ENCODE results near the gene ENHO.

ENHO gene

DNA sequence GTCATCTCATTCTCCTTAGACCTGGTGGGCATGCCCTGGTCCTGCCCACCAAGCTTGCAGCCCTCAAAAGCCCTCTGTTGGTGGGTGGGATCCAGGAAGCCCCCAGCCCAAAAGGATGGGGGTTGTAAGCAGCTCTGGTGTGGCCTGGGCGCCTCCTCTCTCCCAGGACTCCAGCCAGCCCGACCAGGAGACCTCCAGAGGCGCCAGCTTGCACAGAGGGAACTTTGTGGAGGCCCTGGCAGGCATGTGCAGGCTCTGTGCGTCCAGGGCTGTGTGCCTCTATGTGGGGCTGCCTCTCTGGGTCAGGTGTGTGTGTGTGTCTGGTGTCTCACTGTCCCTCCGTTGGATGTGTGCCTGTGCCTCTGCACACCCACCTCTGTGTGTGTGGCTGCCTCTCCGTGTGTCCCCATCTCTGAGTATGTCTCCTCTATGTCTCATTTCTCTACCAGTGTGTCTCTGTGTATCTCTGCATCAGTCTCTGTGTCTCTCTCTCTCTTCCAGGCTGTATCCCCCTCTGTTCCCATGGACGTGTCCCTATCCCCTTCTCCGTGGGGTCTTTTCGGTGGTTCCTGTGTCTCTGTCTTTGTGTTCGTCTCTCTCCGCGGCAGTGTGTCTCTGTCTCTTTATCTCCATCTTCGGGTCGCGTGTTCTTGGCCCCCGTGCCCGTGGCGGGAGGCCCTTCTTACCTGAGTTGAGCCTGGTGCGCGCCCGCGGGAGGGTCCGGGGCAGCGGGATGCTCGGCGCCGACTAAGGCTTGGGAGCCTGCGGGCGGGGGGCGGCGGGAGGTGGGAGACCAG is 501 bp downstream of the ENHO start:
- no peak for DNase-seq

DNA sequence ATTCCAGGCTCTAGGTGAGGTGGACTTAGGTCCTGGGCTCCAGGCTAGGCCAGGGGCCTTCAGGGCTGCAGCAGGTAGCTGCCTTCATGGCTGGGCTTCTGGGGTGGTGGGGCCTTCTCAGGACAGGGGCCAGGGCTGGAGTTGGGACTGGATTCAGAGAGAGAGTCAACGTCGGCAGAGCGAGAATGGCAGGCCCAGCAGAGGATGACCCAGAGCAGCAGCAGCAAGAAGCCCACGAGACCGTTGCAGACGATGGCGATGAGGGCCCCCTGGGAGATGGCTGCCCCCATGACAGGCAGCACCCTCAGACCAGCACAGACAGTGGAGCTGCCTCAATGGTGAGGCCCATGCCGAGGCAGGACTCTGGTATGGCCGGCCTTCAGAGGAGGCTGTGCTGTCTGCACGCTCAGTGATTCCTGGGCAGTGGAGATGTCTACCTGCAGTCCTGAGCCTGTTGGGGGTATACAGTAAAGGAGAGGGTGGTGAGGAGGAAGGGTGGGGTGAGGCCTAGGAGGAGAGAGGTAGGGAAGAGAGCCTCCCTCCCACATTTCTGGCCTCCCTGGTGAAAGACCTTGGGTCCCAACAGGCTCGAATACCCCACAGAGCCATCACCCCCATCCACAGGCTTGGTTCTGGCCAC is 1.3 kb downstream of the ENHO start:
- no peak for DNase-seq

DNA sequence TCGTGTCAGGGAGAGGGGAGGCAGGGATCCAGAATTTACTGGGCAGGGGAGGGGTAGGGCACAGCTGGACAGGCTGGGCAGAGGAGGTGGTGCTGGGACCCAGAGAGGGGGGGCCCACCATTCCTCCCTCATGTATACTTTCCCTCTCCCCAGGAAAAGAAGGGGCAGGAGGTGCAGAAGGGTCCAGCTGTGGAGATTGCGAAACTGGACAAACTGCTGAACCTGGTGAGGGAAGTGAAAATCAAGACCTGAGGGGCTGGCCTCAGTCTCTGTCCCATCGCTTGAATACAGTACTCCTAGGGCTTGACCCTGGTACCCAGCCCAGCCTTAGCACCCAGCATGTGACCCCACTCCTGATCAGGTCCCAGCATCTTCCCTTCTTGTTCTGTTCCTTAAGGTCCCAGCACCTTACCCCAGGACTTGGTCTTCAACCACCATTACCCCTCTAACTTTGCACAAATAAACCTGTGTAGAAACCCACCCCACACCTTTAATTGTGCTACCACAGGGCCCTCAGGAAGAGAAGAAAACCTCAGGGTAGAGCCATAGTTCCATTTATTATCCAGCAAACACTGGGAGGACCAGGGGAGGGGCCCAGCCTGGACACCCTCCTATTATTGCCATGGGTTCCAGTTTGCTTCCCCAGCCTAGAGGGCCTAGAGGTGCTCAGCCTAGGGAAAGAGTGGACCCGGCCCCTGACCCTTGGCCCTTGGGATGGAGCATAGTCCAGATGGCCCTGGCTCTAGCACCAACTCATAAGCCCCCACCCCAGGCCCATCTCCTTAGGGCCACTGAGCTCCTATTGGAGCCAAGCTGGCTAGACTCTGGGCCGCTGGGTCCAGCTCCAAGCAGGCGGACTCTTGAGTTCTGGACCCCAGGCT is 2.0 kb downstream of the ENHO start:
- DNase-seq, result no peak

DNA sequence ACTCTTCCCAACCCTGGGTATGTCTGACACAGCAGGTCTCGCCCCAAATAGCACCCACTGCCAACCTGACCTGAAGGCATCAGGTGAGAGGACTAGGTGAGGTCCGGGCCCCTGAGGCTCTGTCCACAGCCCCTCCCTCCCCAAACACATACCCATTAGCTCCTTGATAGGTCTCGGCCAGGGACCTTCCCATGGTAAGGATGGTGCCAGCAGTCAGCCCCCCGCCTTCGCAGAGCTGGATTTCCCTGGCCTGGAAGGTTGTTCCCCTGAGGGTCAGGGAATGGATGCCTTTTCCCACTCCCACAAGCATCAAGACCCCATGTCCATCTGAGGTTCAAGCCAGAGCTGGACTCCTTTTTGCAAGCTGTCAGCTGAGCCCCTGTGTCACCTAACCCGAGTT is 2.7 kb downstream of the ENHO start:
- DNase-seq, result no peak

DNA sequence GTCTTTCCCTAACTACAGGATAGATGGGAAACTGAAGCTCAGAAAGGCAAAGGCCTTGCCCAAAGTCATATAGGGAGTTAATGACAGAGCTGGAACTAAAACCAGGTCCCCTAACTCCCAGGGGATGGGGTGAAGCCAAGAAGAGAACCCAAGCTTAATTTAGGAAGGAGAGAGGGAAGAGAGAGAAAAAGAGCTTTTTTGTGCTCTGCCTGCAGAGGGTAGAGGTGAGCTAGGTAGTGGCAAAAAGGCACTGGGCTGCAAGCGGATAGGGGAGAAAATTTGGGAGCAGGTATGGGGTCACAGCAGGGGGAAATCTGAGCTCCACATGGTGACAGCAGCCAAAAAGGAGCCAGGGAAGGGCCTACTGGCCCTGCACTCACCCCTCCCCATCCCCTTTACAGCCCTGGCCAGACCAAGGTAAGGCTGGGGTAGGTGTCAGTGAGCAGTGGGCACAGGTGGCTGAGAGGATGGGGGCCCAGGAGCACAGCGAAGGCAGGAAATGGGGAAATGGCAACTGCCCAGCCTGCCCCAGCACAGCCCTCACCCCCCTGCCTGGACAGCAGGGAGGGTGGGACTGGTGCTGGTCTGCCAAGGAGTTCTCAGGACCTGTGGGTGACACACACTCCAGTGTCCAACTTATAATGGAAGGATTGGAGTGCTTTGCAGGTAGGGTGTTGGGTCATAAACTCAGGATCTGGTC is 3.3 kb downstream of the ENHO start:
- no peak for DNase-seq

DNA sequence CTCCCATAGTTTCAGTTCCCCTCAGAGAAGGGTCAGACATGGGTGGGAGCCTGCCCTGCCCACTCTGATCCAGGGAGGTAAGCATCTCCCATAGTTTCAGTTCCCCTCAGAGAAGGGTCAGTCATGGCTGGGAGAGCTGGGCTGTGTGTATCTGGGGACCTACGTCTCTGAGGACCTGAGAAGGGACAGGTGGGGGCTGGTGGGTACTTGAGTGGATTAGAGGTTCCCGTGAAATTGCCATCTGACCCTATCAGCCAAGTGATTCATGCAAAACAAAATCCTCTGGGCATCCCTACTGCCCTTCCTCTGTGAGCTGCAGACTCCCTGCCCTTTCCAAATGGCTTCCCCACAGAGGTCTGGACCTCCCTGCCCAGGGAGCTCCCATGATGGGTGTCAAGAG is 3.9 kb downstream of the ENHO start:
- no peak for DNase-seq

DNA sequence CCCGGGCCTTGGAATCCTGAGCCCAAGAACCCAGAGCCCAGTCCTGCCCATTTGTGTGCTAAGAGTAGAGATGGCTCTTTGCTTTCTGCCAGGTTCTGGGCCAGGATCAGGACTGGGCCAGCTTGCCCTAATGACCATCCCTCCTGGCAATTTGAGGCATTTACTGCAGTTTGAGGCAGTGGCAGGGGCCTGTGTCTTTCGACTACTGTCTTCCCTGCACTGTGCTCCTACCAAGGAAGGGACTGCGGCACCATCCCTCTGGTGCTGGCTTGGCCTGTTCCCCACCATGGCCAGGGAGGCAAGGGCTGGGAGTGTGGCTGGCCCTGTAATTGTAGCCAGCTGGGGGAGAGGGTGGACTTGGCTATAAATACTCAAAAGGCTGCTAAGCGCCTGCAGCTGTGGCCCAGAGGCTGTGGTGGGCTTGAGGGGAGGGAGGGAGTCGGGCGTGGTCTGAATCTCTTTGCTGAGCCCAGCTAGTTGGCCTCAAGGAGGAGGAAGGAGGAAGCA is 4.6 kb downstream of the ENHO start:
- no peak for DNase-seq

DNA sequence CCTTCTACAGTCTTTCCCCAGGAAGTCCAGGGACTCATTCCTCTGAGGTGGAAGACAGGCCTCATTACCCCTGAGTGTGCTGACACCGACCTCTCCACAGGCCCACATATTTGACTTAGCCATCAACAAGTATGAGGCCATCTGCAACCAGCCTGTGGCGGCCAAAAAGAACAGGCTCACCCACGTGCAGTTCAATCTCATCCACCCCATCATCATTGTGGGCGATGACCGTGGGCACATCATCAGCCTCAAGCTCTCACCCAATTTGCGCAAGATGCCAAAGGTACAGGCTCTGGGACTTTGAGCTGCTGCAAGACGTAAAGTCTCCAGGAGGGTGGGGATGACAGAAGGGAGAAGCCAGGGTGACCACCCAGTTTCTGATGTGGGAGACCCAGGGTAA is 5.6 kb downstream of the ENHO start:
- no peak for DNase-seq

DNA sequence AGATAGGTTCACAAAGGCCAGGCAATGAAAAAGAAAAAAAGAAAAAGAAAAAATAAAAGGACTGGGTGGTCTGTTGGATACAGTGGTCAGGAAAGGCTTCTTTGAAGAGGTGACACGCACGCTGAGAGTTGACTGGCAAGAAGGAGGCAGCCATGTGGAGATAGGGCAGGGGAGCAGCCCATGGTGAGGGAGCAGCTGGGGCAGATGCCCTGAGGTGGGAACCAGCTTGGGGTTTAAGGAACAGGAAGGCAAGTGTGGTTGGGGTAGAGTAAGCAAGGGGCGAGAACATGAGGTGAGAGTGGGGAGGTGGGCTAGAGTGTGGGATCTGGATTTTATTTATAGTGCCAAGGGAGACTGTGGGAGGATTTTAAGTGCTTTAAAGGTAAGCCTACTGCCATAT is 6.8 kb downstream of the ENHO start:
- no peak for DNase-seq

DNA sequence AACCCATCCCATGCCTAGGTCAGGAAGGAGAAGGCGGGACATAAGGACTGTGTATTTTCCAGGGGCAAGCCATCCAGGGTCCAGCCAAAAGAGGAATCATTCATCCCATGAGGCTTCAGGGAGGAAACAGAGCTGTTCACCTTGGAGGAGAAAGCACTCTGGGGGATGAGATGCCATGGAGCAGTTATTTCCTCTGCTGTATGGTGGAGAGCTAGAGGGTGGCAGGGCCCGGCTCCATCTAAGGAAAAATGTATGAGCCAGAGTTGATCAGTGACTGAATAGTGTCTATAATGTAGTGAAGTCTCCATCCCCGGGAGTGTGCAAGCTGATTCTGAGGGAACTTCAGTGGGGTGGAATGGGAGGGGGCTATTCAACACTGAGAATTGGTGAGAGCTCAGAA is 8.0 kb downstream of the ENHO start:
- no peak for DNase-seq

DNA sequence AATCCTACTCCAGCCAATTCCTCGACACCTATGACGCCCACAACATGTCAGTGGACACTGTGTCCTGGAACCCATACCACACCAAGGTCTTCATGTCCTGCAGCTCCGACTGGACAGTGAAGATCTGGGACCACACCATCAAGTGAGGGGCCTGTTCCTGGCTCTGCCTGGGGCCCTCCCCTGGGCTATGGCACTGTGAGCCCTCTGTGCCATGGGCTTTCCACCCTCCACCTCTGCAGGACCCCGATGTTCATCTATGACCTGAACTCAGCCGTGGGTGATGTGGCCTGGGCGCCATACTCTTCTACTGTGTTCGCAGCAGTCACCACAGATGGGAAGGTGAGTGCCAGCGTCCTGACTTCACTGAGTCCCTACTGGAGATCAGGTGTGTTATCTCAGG is 8.4 kb downstream of the ENHO start:
- no peak for DNase-seq

DNA sequence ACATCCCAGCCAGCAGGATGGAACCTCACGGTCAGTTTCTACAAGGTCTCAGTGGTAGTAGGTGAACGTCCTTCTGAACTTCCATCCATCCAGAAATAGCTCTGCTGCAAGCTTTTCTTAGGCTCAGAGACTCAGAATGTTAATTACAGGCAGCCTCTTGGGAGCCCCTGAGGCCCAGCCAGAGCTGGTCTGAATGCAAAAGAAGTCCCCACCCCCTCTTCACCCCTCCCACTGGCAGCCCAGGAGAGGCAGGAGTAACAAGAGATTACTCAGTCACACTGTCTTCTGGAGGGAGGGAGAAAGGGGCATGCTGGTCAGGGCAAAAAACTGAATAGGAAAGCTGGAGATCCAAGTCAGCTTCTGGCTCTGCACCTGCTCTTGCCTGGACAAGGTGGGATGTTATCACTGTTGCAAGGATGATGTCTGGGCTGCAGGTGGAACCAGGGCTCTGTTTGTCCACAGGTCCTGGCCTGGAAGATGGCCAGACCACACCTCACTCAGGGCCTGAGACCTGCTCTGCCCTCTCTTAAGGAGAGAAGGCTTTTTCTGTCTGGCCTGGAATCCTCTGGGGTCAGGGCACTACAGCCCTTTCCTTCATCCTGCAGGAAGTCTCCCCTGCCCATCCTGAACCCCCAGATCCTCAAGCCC is 9.1 kb downstream of the ENHO start:
- DNase-seq, result no peak

DNA sequence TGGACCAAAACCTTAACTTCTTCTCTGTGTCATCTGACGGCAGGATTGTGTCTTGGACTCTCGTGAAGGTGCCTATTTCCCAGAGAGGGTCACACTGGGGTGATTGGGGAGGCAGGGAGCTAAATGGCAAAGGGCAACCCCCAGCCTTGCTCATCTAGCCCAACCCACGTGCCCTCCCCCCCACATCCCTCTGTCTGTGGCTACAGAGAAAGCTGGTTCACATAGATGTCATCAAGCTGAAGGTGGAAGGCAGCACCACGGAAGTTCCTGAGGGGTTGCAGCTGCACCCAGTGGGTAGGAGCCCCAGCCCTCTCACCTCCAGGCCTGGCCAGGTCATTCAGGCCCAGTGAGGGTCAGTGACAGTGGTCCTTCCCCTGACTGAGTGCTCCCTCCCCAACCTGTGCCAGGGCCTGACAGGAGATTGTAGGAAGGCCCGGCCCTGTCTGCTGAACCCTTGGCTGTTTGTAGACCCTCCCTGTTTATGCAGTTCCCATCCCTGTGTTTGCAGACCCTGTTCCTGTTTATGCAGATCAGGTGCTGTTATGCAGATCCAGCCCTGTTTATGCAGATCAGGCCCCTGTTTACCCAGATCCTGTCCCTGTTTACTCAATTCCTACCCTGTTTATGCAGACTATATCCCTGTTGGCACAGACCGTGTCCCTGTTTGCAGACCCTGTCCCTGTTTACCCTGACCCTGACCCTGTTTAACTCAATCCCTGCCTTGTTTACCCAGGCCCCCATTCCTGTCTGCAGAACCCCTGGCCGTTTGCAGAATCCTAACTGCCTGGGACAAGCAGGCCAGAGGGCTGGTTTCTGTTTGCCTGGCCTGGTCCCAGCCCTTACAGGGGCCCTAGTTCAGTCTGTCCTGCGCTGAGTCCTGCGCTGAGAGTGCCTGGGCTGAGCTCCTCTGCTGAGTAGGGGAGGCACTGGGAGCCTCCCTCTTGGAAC is 10.4 kb downstream of the ENHO start:
- no peak for DNase-seq

DNA sequence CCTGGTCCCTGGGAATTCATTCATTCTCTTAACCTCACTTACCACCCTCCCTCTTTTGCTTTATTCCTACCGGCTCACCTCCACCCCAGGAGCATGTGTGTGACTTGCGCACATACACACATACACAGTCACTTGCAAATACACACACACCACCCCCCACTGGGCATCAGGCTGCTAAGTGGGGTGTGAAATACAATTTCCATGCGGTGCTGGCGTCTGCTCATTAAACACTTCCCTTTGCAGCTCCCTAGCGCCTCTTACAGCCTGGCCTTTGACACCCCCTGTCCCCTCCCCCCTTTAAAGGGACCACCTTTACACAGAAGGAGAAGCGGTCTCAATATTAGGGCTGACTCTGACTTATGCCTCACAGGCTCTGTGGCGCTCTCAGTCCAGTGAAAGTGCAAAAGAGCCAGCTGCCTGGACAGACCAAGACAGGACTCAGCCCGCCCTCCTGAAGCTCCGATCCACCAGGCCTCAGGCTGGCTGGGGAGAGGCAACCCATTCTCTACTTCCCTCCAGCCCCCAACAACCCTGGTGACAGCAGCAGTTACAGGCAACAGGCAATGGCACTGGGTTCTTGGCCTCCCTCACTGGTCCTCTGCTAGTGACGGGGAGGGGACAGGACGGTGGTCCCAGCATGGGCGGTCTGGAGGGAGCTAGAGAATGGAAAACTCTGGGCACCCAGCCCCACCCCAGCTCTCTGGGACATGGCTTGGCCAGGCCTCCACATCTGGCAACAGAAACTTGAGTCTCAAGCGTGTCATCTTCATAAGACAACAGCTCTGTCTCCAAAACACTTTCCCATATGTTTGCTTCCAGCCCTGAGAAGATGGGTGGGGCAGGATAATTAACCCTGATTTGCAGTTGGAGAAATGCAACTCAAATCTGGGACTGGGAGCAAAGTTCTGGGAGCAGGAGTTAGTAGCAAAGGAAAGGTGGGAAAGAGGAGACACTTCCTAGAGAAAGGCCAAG is 12.0 kb downstream of the ENHO start:
- DNase-seq, result no peak

DNA sequence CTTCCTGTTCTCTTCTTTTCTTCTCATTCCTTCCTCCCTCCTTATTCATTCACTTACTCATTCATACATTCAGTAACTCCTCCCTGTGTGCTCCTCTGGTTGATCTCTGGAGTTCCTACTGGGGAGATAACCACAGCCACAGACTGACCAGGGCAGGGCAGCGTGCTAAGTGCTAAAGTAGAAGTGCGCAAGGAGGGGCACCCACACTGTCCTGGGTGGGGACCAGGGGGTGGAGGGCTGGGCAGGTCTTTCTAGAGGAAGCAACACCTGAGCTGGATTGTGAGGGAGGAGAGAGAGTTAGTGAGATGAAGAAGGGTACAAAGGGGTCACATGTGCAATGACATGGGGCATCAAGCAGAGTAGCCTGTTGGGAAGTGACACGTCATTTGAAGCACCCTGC is 13.8 kb downstream of the ENHO start:
- no peak for DNase-seq

DNA sequence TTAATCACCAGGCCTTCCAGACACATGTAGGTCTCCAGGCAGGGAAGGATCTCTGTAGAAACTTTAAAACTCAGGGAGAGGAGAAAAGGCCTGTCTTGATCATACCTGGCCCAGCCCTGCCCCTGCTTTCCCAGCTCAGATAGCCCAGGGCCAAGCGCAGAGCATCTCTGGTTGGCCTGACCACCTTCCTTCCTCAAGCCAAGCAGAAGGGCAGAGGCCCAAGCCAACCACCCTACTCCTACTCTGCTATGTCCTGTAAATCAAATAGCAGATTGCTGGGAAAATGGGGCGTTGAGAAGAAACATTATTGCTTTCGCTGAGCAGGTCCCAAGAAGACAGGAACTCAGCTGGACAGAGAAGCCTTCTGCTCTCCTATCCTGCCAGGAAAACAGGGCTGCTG is 14.3 kb downstream of the ENHO start:
- no peak for DNase-seq

DNA sequence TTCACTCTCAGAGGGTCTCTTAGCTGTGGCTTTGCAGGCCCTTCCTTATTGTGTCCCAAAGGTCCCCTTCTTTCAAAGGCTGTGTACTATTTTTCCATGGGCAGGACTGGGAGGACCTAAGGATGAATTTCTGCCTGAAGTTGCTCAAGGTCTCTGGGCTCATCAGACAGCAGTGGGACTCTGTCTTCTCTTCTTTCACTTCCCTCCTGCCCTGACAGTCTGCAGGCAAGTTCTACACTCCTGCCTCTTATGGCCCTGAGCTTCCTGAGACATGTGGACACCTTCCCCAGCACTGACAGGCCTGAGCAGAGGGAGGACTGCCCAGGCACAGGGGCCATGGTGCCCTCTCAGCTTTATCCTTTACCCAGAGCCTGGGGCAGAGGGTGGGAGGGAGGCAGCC is 14.8 kb downstream of the ENHO start:
- DNase-seq, result no peak

DNA sequence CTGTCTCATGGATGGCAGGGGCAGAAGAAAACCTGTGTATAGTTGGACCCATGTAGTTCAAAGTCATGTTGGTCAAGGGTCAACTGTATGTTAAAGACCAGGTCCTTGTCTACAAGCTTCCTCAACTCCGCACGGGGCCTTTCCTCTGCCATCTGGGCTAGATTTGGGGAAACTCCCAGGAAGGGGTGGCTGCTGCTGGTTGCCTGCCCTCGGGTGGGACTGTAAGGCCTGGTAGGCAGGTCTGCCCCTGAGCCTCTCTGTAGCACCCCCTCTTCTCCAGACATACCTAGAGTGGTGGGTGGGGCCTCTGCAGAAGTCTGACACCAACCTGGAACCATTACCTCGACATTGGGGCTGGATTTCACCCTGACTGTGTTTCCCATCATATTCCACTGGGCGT is 15.2 kb downstream of the ENHO start:
- no peak for DNase-seq

DNA sequence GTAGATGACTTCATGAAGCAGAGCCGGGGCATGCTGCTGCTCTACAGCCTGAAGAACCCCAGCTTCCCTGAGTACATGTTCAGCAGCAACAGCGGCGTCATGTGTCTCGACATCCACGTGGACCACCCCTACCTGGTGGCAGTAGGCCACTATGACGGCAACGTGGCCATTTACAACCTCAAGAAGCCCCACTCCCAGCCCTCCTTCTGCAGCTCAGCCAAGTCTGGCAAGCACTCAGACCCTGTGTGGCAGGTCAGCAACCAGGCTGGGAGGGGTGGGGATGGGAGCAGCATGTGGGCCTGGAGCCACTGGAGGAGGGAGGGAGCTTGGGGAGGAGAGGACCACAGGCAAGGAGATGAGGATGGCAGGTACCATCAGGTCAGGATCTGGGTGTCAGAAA is 16.2 kb downstream of the ENHO start:
- DNase-seq, result no peak

Data from stimulated activated CD4-positive, alpha-beta T cell treated with anti-CD3 and anti-CD28 coated beads, Interleukin-4, amount 100 ng/mL, for 24 hours (primary cell).